ENCODE results near the gene CALU.

CALU gene

DNA sequence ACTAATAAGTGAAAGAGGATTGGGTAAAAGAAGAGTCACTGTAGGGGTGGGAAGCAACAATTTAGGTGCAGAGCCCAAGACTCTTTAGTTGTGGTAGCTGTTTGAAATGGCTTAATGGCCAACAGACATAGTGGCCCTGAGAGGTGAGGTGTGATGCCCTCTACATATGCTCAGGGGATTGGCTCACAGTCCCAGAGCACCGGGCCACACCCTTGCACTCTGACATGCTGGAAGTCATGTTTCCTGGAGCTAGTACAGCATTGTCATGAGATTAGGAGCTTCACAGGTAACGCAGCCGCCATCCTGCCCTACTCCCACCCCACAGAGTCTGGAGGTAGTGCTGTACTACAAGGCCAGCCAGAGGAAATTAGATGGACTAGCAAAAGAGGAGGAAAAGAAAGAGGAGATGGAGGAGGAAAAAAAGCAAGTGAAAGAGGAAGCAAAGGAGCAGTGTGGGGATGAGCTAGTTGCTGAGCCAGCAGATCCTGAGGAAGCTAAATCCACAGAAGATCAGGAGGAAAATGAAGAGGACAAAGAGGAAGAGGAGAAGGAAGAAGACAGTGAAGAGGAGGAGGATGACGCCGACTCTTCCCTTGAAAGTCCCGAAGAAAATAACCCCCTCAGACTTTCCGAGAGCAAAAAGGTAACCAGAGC, 76.3 kb downstream of the CALU start:
- DNase-seq: no peak

DNA sequence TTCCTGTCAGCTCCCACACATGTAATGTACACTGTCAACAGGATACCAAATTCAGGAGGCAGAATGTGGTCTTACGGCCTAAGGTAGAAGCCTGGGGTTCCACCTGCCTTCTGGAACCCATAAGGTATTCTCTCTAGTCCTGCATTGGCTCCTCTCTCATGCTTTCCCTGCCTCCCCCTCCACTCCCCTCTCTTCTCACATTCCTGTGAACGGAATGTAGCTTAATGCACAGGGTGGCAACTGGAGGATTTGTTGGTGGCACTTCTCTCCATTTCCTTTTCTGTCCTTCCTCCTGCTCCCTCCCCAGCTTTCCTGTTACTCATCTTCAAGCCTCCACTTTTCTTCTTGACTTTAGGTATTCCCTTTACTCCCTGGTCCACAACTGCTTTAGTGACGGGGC, 79.5 kb downstream of the CALU start:
- no peak for DNase-seq
